ENCODE measurements around the gene MED26. TPM values are rescaled to one million over a fixed set of nuclear protein-coding genes. Genes with fewer than 3 reads are reported as not detected.
A peak's percentile ranks its signal among the peaks of the same experiment; 100 is the strongest.

Gene MED26
- total and polyA plus RNA-seq, 2 of the 8 experiments (the other 6 are each of a cell fraction or from before 2014, with no cell fraction given) = 5.3 to 10.7 TPM

GRCh38 chr19:16605553-16605994 lies 22.4 kb downstream of the MED26 start:
- H3K9me3 ChIP-seq (ENCODE audit: insufficient read depth in 2 of 2, low read depth in 1 of 2, low read length in 1 of 2) = no peaks in the 10 kb centered on the region
- H4K91ac ChIP-seq (replicated peaks; ENCODE audit: insufficient read length, low read length) = no peak overlapping the region
- H4K5ac ChIP-seq (ENCODE audit: insufficient read length, low read depth, low read length) = no peak overlapping the region
- no peak for TF ChIP-seq ATF3 (IDR thresholded peaks at IDR 0.05; ENCODE audit: insufficient read depth, low read depth, low read length)
- TF ChIP-seq USF2 (IDR thresholded peaks at IDR 0.05; ENCODE audit: low read length) = no peak
- TF ChIP-seq FOSL1 (IDR thresholded peaks at IDR 0.05; ENCODE audit: insufficient read depth, low read depth, low read length) = no peak
- no peak for TF ChIP-seq GTF2F1 (IDR thresholded peaks at IDR 0.05; ENCODE audit: borderline replicate concordance, low read depth, low read length)
- TF ChIP-seq SIX5 (IDR thresholded peaks at IDR 0.05; ENCODE audit: low read depth, low read length) = no peak
- no peak overlapping the region for H3K27ac ChIP-seq (ENCODE audit: low read depth, low read length)
- no peak for FAIRE-seq
- H2BK15ac ChIP-seq (ENCODE audit: low read length) = no peak overlapping the region
- no peaks in the 10 kb centered on the region for H3K23me2 ChIP-seq (ENCODE audit: low read depth, low read length)
- H3K79me1 ChIP-seq (ENCODE audit: low read depth, low read length) = peaks cover 40% of the 10 kb centered on the region
- no peak overlapping the region for H2BK20ac ChIP-seq (ENCODE audit: low read length)
- no peak overlapping the region for H2BK12ac ChIP-seq (ENCODE audit: low read depth, low read length)
- H2AK5ac ChIP-seq (ENCODE audit: low read depth, low read length) = no peak overlapping the region
- peak overlapping the region; percentile 62; the same call in 1 of the 2 replicates for H2BK5ac ChIP-seq (ENCODE audit: low read depth, low read length)
- H3K27me3 ChIP-seq (replicated peaks in 1 of 4; ENCODE audit: control insufficient read depth in 3 of 4, extremely low read depth in 1 of 4, insufficient read depth in 3 of 4, low read length in 3 of 4) = no peaks in the 10 kb centered on the region
- WGBS, 2 experiments (ENCODE audit: extremely low coverage in 1 of 2, insufficient coverage in 1 of 2, insufficient read length in 1 of 2, insufficient replicate concordance in 2 of 2, low coverage in 1 of 2, low lambda C conversion rate in 2 of 2, missing lambda C conversion rate in 1 of 2) = 82% methylated on average over 8 of the region's 8 CpGs; no CpG with 5 or more reads in 1 of the 2 experiments
- no peak overlapping the region for H2BK120ac ChIP-seq (replicated peaks; ENCODE audit: low read depth, low read length)
- H2AFZ ChIP-seq (ENCODE audit: low read length) = no peak overlapping the region
- H3K36me3 ChIP-seq (ENCODE audit: control insufficient read depth in 2 of 4, insufficient read depth in 4 of 4, low read length in 3 of 4) = no peaks in the 10 kb centered on the region
- no peak overlapping the region for H3K4ac ChIP-seq (replicated peaks; ENCODE audit: insufficient read length, low read depth, low read length)
- H3K4me1 ChIP-seq (replicated peaks in 1 of 4; ENCODE audit: control insufficient read depth in 3 of 4, insufficient read depth in 4 of 4, low read length in 3 of 4) = no peaks in the 10 kb centered on the region
- H3K4me2 ChIP-seq (ENCODE audit: insufficient read depth in 1 of 2, low read depth in 2 of 2, low read length in 2 of 2) = no peak overlapping the region
- H3K23ac ChIP-seq (ENCODE audit: insufficient read length) = no peak overlapping the region
- ChIA-PET CTCF (ENCODE audit: partially characterized antibody) (interaction anchor here (0.6 to 1.2 kb wide), 4 partner anchors 12 to 780 kb away, joined by 3 to 4 read pairs (median 4); no protein-coding TSS in a partner anchor), POLR2A (ENCODE audit: partially characterized antibody) (no interaction called here)
- H3K9ac ChIP-seq (replicated peaks in 1 of 4; ENCODE audit: extremely low read depth in 1 of 4, low read depth in 3 of 4, low read length in 3 of 4) = no peak overlapping the region
- H3K79me2 ChIP-seq (ENCODE audit: control insufficient read depth in 1 of 2, insufficient read depth in 2 of 2, low read length in 2 of 2) = peaks cover 0 to 86% of the 10 kb centered on the region in 2 experiments; a peak in 2 of 4 replicates
- DNase-seq (ENCODE audit: low read depth in 1 of 2, low spot score in 2 of 2) = no peak
- H4K20me1 ChIP-seq (replicated peaks in 1 of 2; ENCODE audit: control insufficient read depth in 1 of 2, insufficient read depth in 2 of 2, low read length in 2 of 2) = peaks cover 8 to 33% of the 10 kb centered on the region in 2 experiments
- no peak overlapping the region for H3K18ac ChIP-seq (ENCODE audit: extremely low read depth, low read length)
- no peak overlapping the region for H3K56ac ChIP-seq (replicated peaks; ENCODE audit: insufficient read length, low read depth, low read length)
- no peak overlapping the region for H3K4me3 ChIP-seq (ENCODE audit: extremely low read depth in 1 of 4, insufficient read depth in 2 of 4, low read depth in 3 of 4, low read length in 4 of 4)
- no peak overlapping the region for H3K14ac ChIP-seq (ENCODE audit: insufficient read length)
- H4K8ac ChIP-seq (ENCODE audit: extremely low read depth, insufficient read depth, low read length) = no peak overlapping the region

All from H1 (cell line).